ENCODE data around the gene ZNF83. TPM values are rescaled to one million over a fixed set of nuclear protein-coding genes. Genes with fewer than 3 reads are reported as not detected.
"Not testable (repeated sequence)": the region's sequence is repeated elsewhere in the genome, so short reads cannot be mapped to it uniquely, and the experiment has no call there.

ZNF83 gene
- 10.7 TPM for total RNA-seq

GRCh38 chr19:52637718-52638585, at the start of gene ZNF83:
TSS of gene ZNF83 (minus strand) at chr19:52638355.
- ATAC-seq: peak; percentile 100

- ATAC-seq: no peak
Observed at GRCh38 chr19:52687684-52688083, 49.5 kb upstream of the ZNF83 start.

- ATAC-seq: no peak
Observed at GRCh38 chr19:52685811-52686210, 47.7 kb upstream of the ZNF83 start.

- ATAC-seq: not testable (repeated sequence)
Observed at GRCh38 chr19:52681216-52681615, 43.1 kb upstream of the ZNF83 start.

GRCh38 chr19:52679598-52679997, 41.4 kb upstream of the ZNF83 start:
- ATAC-seq: no peak

GRCh38 chr19:52675239-52675638, 37.1 kb upstream of the ZNF83 start:
- ATAC-seq: not testable (repeated sequence)

- ATAC-seq: no peak
Observed at GRCh38 chr19:52673014-52673413, 34.9 kb upstream of the ZNF83 start.

- ATAC-seq: peak; percentile 78
Observed at GRCh38 chr19:52670046-52670445, 31.9 kb upstream of the ZNF83 start.

GRCh38 chr19:52669586-52669985, 31.4 kb upstream of the ZNF83 start:
- no peak for ATAC-seq

- ATAC-seq: no peak
Observed at GRCh38 chr19:52667972-52668371, 29.8 kb upstream of the ZNF83 start.

- ATAC-seq: no peak
Observed at GRCh38 chr19:52666506-52666905, 28.4 kb upstream of the ZNF83 start.

GRCh38 chr19:52665529-52665928, 27.4 kb upstream of the ZNF83 start:
- ATAC-seq: peak; percentile 50

- ATAC-seq: peak; percentile 29
Observed at GRCh38 chr19:52665027-52665426, 26.9 kb upstream of the ZNF83 start.

GRCh38 chr19:52664461-52664860, 26.3 kb upstream of the ZNF83 start:
- ATAC-seq: peak; percentile 31

- peak; percentile 20 for ATAC-seq
Observed at GRCh38 chr19:52662631-52663030, 24.5 kb upstream of the ZNF83 start.

GRCh38 chr19:52660981-52661380, 22.8 kb upstream of the ZNF83 start:
- ATAC-seq: no peak

GRCh38 chr19:52659013-52659412, 20.9 kb upstream of the ZNF83 start:
- ATAC-seq: no peak

GRCh38 chr19:52658595-52658994, 20.4 kb upstream of the ZNF83 start:
- ATAC-seq: no peak

GRCh38 chr19:52653161-52653560, 15.0 kb upstream of the ZNF83 start:
- ATAC-seq: no peak

GRCh38 chr19:52651956-52652355, 13.8 kb upstream of the ZNF83 start:
- peak; percentile 45 for ATAC-seq

- no peak for ATAC-seq
Observed at GRCh38 chr19:52648336-52649016, 10.3 kb upstream of the ZNF83 start.

GRCh38 chr19:52646571-52647217, 8.5 kb upstream of the ZNF83 start:
- ATAC-seq: no peak

- ATAC-seq: no peak
Observed at GRCh38 chr19:52640916-52641315, 2.8 kb upstream of the ZNF83 start.
